WTC11 (cell line): ENCODE data around the gene PITPNC1. TPM values are rescaled to one million over a fixed set of nuclear protein-coding genes. Genes with fewer than 3 reads are reported as not detected.

Experiments used
- ATAC-seq: fragments of 200-7000 bp; cut with Tn5 transposase; 2 replicates; pipeline ENCODE4 v1.10.0; 2021; ENCODE audit warnings: mild to moderate bottlenecking, moderate library complexity
- CTCF ChIA-PET: fragments of 300-600 bp; sonication (Branson Sonifier 250); formaldehyde crosslinking; loops from one replicate; lab custom pipeline; 2021; ENCODE audit warnings: antibody characterized with exemption; lab: Charles Lee
- POLR2A ChIA-PET: fragments of 350-600 bp; sonication (Branson Sonifier 250); formaldehyde crosslinking; loops from one replicate; lab custom pipeline; 2021; ENCODE audit warnings: antibody characterized with exemption; lab: Charles Lee
- DNase-seq: peaks from one replicate; pipeline ENCODE4 v3.0.0; 2021; ENCODE audit warnings: low spot score
- H3K27ac Mint-ChIP-seq: 2 replicates; pipeline ENCODE4 v1.8.0; 2021; ENCODE audit warnings: mixed read lengths
- H3K27me3 Mint-ChIP-seq: 2 replicates; pipeline ENCODE4 v1.8.0; 2021; ENCODE audit warnings: low read depth, mild to moderate bottlenecking, moderate library complexity, mixed read lengths
- H3K36me3 Mint-ChIP-seq: 2 replicates; pipeline ENCODE4 v1.8.0; 2021; ENCODE audit warnings: mixed read lengths
- H3K4me1 Mint-ChIP-seq: 2 replicates; pipeline ENCODE4 v1.8.0; 2022; ENCODE audit warnings: mixed read lengths
- H3K4me3 Mint-ChIP-seq: 2 replicates; pipeline ENCODE4 v1.8.0; 2021; ENCODE audit warnings: mild to moderate bottlenecking, moderate library complexity, mixed read lengths
- H3K9me3 Mint-ChIP-seq: 2 replicates; pipeline ENCODE4 v1.8.0; 2021; ENCODE audit warnings: mixed read lengths
- ATF1 ChIP-seq: sonication (generic); formaldehyde crosslinking; IDR thresholded peaks from 2 replicates; pipeline ENCODE4 v1.8.1; 2023; ENCODE audit warnings: mild to moderate bottlenecking, moderate library complexity, missing genetic modification reagents
- ATF6 ChIP-seq: sonication (generic); formaldehyde crosslinking; IDR thresholded peaks from 2 replicates; pipeline ENCODE4 v1.8.1; 2023; ENCODE audit warnings: mild to moderate bottlenecking, missing genetic modification reagents
- E2F1 ChIP-seq: sonication (generic); formaldehyde crosslinking; IDR thresholded peaks from 2 replicates; pipeline ENCODE4 v1.8.0; 2022; ENCODE audit warnings: mild to moderate bottlenecking, missing genetic modification reagents
- E2F4 ChIP-seq: sonication (generic); formaldehyde crosslinking; IDR thresholded peaks from 2 replicates; pipeline ENCODE4 v1.8.1; 2022; ENCODE audit warnings: low read depth, mild to moderate bottlenecking, moderate library complexity, missing genetic modification reagents, borderline replicate concordance
- FOXK1 ChIP-seq: sonication (generic); formaldehyde crosslinking; IDR thresholded peaks from 2 replicates; pipeline ENCODE4 v1.8.0; 2022; ENCODE audit warnings: mild to moderate bottlenecking, moderate library complexity, missing genetic modification reagents
- GTF2I ChIP-seq: fragments of 250-450 bp; sonication (Bioruptor Pico); conservative IDR thresholded peaks from 2 replicates; pipeline ENCODE4 v1.4.0; 2021; ENCODE audit warnings: mild to moderate bottlenecking
- HMGA2 ChIP-seq: fragments of 250-450 bp; sonication (Bioruptor Pico); IDR thresholded peaks from 2 replicates; pipeline ENCODE4 v1.4.0; 2021; ENCODE audit warnings: mild to moderate bottlenecking, moderate library complexity
- IRF1 ChIP-seq: sonication (generic); formaldehyde crosslinking; IDR thresholded peaks from 2 replicates; pipeline ENCODE4 v1.8.0; 2023; ENCODE audit warnings: missing genetic modification reagents
- JUN ChIP-seq: sonication (generic); formaldehyde crosslinking; IDR thresholded peaks from 2 replicates; pipeline ENCODE4 v1.8.0; 2023; ENCODE audit warnings: mild to moderate bottlenecking, missing genetic modification reagents
- MAX ChIP-seq: sonication (generic); formaldehyde crosslinking; IDR thresholded peaks from 2 replicates; pipeline ENCODE4 v1.8.0; 2022; ENCODE audit warnings: mild to moderate bottlenecking, missing genetic modification reagents
- MYBL2 ChIP-seq: sonication (generic); formaldehyde crosslinking; IDR thresholded peaks from 2 replicates; pipeline ENCODE4 v1.8.1; 2023; ENCODE audit warnings: mild to moderate bottlenecking, moderate library complexity, missing genetic modification reagents
- NFYB ChIP-seq: sonication (generic); formaldehyde crosslinking; conservative IDR thresholded peaks from 2 replicates; pipeline ENCODE4 v1.8.0; 2022; ENCODE audit warnings: low read depth, missing genetic modification reagents
- RELA ChIP-seq: sonication (generic); formaldehyde crosslinking; IDR thresholded peaks from 2 replicates; pipeline ENCODE4 v1.8.1; 2022; ENCODE audit warnings: missing genetic modification reagents, mild to moderate bottlenecking, borderline replicate concordance
- SP1 ChIP-seq: sonication (generic); formaldehyde crosslinking; conservative IDR thresholded peaks from 2 replicates; pipeline ENCODE4 v1.8.1; 2022; ENCODE audit warnings: missing genetic modification reagents
- TCF7 ChIP-seq: sonication (generic); formaldehyde crosslinking; IDR thresholded peaks from 2 replicates; pipeline ENCODE4 v1.8.0; 2022; ENCODE audit warnings: mild to moderate bottlenecking, low read depth, missing genetic modification reagents, moderate library complexity
- TP53 ChIP-seq: sonication (generic); formaldehyde crosslinking; IDR thresholded peaks from 2 replicates; pipeline ENCODE4 v1.8.1; 2023; ENCODE audit warnings: mild to moderate bottlenecking, missing genetic modification reagents
- USF2 ChIP-seq: sonication (generic); formaldehyde crosslinking; IDR thresholded peaks from 2 replicates; pipeline ENCODE4 v1.8.1; 2023; ENCODE audit warnings: mild to moderate bottlenecking, missing genetic modification reagents, moderate library complexity
- ZBTB43 ChIP-seq: sonication (generic); formaldehyde crosslinking; IDR thresholded peaks from 2 replicates; pipeline ENCODE4 v1.8.1; 2023; ENCODE audit warnings: mild to moderate bottlenecking, missing genetic modification reagents
- ZNF263 ChIP-seq: sonication (generic); formaldehyde crosslinking; IDR thresholded peaks from 2 replicates; pipeline ENCODE4 v1.8.1; 2022; ENCODE audit warnings: low read depth, mild to moderate bottlenecking, moderate library complexity, missing genetic modification reagents
- ZNF423 ChIP-seq: fragments of 250-450 bp; sonication (Bioruptor Pico); IDR thresholded peaks from 2 replicates; pipeline ENCODE4 v2.1.2; 2022; ENCODE audit warnings: mild to moderate bottlenecking, moderate library complexity
- ZNF512 ChIP-seq: sonication (generic); formaldehyde crosslinking; IDR thresholded peaks from 2 replicates; pipeline ENCODE4 v1.8.1; 2022; ENCODE audit warnings: missing genetic modification reagents, borderline replicate concordance
- ZSCAN18 ChIP-seq: fragments of 250-450 bp; sonication (Bioruptor Pico); IDR thresholded peaks from 2 replicates; pipeline ENCODE4 v2.1.2; 2022; ENCODE audit warnings: mild to moderate bottlenecking, moderate library complexity
- total RNA-seq: library from RNA; stranded (reverse); gene quantifications from 3 replicates; pipeline ENCODE4 v1.2.3, GENCODE V29; 2021

Gene PITPNC1
- total RNA-seq, 1 experiment from 2014 or later: 39.8 TPM

- Mint-ChIP-seq H3K27me3 (no peaks in the 10 kb centered on the region; the same call in 1 of the 2 replicates), H3K4me3 (peak overlapping the region; percentile 78), H3K9me3 (peaks cover 9% of the 10 kb centered on the region), H3K36me3 (peaks cover 11% of the 10 kb centered on the region), H3K27ac (no peak overlapping the region), H3K4me1 (peaks cover 35% of the 10 kb centered on the region)
- DNase-seq (peak; percentile 71), ATAC-seq (peak; percentile 2; the same call in 1 of the 2 replicates)
- CTCF ChIA-PET: interaction anchor here (0.5 to 3.2 kb wide), 27 partner anchors 8 to 311 kb away, joined by 3 to 38 read pairs (median 6); no protein-coding TSS in a partner anchor
- POLR2A ChIA-PET: interaction anchor here (0.6 to 1.5 kb wide), 4 partner anchors 12 to 320 kb away, joined by 3 to 6 read pairs (median 4); partner anchors contain the start of gene PSMD12
- TF ChIP-seq TP53 (CRISPR knock-in tag) (0 out of 2 replicates have a peak, but pooled peaks have one; percentile 4), HMGA2 (CRISPR knock-in tag) (no peak), FOXK1 (CRISPR knock-in tag) (no peak; the same call in 1 of the 2 replicates), SP1 (CRISPR knock-in tag) (0 out of 2 replicates have a peak, but pooled peaks have one; percentile 8), MAX (CRISPR knock-in tag) (no peak), ZNF512 (CRISPR knock-in tag) (no peak), ZNF263 (CRISPR knock-in tag) (peak; percentile 79), JUN (CRISPR knock-in tag) (no peak), ZBTB43 (CRISPR knock-in tag) (no peak), USF2 (no peak), MYBL2 (CRISPR knock-in tag) (no peak), ATF1 (CRISPR knock-in tag) (no peak), RELA (CRISPR knock-in tag) (no peak), IRF1 (no peak), ZSCAN18 (no peak), E2F4 (CRISPR knock-in tag) (no peak), ZNF423 (CRISPR knock-in tag) (peak; percentile 60; the same call in 1 of the 2 replicates), GTF2I (CRISPR knock-in tag) (no peak), NFYB (CRISPR knock-in tag) (no peak), TCF7 (CRISPR knock-in tag) (no peak), ATF6 (CRISPR knock-in tag) (no peak), E2F1 (no peak)
These were observed 690 bp downstream of the PITPNC1 start for GRCh38 chr17:67377488-67378453.
